ENCODE results near the gene WFIKKN2. TPM values are rescaled to one million over a fixed set of nuclear protein-coding genes. Genes with fewer than 3 reads are reported as not detected.
"Not testable (repeated sequence)": the region's sequence is repeated elsewhere in the genome, so short reads cannot be mapped to it uniquely, and the experiment has no call there.

WFIKKN2 gene
- total RNA-seq, 4 donors from 2014 or later: 0.42 to 0.75 (median 0.60) TPM

DNA sequence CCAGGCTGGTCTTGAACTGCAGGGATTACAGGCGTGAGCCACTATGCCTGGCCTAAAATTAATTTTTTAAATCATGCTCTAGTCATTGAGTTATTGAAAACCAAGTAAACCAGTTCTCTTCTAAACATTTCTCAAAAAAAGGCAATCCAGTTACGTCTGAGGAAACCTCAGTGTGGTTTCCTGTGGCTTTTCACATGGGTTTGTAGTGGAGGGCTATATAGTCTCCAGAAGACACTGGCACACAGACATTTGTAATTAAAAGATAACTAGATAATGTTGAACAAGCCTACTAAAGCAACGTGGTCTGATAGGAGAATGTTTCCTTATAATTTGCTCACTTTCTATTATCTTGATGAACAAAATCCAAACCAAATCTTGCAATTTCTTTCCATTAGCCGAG, 36.0 kb downstream of the WFIKKN2 start:
- Histone ChIP-seq H3K36me3 (no peaks in the 10 kb centered on the region), H3K27me3 (no peaks in the 10 kb centered on the region), H3K4me3 (no peak overlapping the region), H3K27ac (replicated peaks in 1 of 4) (peak overlapping the region in 1 of 4 donors; percentile 6), H3K9me3 (no peaks in the 10 kb centered on the region), H3K4me1 (peaks cover 24 to 45% (median 38%) of the 10 kb centered on the region in 4 donors)
- intact Hi-C loops (cut with DNase I): no loop called here
- WGBS: 86% methylated on average over 4 of the region's 4 CpGs
- no peak for DNase-seq (ENCODE audit: extremely low spot score)
- TF ChIP-seq POLR2AphosphoS5 (IDR thresholded peaks at IDR 0.05): no peak
- TF ChIP-seq POLR2A (IDR thresholded peaks at IDR 0.05; ENCODE audit: low read depth): no peak
- TF ChIP-seq EP300 (IDR thresholded peaks at IDR 0.05): no peak
- TF ChIP-seq CTCF (IDR thresholded peaks at IDR 0.05): no peak

GRCh38 chr17:50871898-50872297, 36.5 kb downstream of the WFIKKN2 start:
- intact Hi-C loops (cut with DNase I): no loop called here
- H3K9me3 ChIP-seq: no peaks in the 10 kb centered on the region
- 75% methylated on average over 2 of the region's 2 CpGs for WGBS
- no peak for DNase-seq (ENCODE audit: extremely low spot score)
- peaks cover 24 to 45% (median 38%) of the 10 kb centered on the region in 4 donors for H3K4me1 ChIP-seq
- TF ChIP-seq EP300 (IDR thresholded peaks at IDR 0.05) (no peak), CTCF (IDR thresholded peaks at IDR 0.05) (no peak), POLR2A (IDR thresholded peaks at IDR 0.05; ENCODE audit: low read depth) (no peak), POLR2AphosphoS5 (IDR thresholded peaks at IDR 0.05) (no peak)
- no peak overlapping the region for H3K4me3 ChIP-seq
- no peaks in the 10 kb centered on the region for H3K27me3 ChIP-seq
- no peaks in the 10 kb centered on the region for H3K36me3 ChIP-seq
- H3K27ac ChIP-seq (replicated peaks in 1 of 4): peak overlapping the region in 1 of 4 donors; percentile 6

DNA sequence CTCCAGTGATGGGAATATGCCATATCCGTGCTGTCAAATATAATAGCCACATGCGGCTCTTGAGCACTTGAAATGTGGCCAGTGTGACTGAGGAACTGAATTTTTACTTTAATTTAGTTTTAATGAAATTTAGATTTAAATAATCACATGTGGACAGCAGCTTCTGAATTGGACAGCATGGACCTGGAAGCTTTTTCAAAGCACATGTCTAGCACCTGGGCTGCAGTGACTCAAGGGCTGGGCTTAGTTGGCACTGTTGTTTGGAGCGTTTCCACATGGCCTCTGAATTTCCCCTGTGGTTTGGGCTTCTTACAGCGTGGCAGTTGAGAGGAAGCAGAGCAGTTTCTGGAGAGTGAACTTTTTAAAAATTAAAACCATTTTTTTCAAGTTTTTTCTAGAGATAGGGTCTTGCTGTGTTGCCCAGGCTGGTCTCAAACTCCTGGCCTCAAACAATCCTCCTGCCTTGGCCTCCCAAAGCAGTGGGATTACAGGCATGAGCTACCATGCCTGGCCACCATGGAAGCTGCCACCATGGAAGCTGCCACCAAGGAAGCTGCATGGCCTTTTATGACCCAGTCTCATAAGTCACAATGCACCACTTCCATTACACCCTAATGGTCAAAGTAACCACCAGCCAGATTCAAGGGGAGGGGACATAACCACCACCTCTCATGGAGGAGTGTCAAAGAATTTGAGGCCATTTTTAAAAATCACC, 37.5 kb downstream of the WFIKKN2 start:
- Histone ChIP-seq H3K4me3 (no peak overlapping the region), H3K36me3 (no peaks in the 10 kb centered on the region), H3K4me1 (peaks cover 24 to 44% (median 37%) of the 10 kb centered on the region in 4 donors), H3K27ac (replicated peaks in 1 of 4) (peak overlapping the region in 1 of 4 donors; percentile 13), H3K27me3 (no peaks in the 10 kb centered on the region), H3K9me3 (no peaks in the 10 kb centered on the region)
- DNase-seq (ENCODE audit: extremely low spot score): no peak
- TF ChIP-seq CTCF (IDR thresholded peaks at IDR 0.05): no peak
- TF ChIP-seq POLR2AphosphoS5 (IDR thresholded peaks at IDR 0.05): peak in 1 of 2 donors; percentile 35
- intact Hi-C loops (cut with DNase I): no loop called here
- WGBS: 26% methylated on average over 4 of the region's 4 CpGs

DNA sequence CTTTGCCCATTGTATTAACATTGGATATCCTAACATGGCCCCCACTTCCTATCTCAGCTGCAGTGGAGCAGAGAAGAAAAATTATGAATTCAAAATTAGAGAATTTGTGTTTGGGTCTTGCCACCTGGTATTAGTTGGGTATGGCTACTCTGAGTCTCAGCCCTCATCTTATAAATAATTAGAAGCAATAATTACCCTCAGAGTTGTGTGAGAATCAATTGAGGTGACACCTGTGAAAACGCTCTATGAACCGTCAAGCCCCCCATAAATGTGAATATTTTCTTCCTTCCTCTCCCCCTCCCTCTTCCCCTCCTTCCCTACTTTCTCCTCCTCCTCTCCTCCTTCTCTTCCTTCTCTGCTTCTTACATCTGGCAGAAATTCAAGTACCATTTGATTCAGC, 39.7 kb downstream of the WFIKKN2 start:
- 64% methylated on average over 2 of the region's 2 CpGs for WGBS
- intact Hi-C loops (cut with DNase I): no loop called here
- no peak overlapping the region for H3K27ac ChIP-seq (replicated peaks in 1 of 4)

GRCh38 chr17:50877042-50877441, 41.7 kb downstream of the WFIKKN2 start:
- intact Hi-C loops (cut with DNase I); H3K9me3 ChIP-seq; H3K4me3 ChIP-seq; H3K27me3 ChIP-seq; H3K36me3 ChIP-seq; H3K27ac ChIP-seq (replicated peaks in 1 of 4): not testable (repeated sequence)
- 97% methylated on average over 9 of the region's 9 CpGs for WGBS
- DNase-seq (ENCODE audit: extremely low spot score): peak; percentile 1
- H3K4me1 ChIP-seq: peaks cover 8 to 24% (median 21%) of the 10 kb centered on the region in 4 donors

More for the DNA sequence above, 39.7 kb downstream of the WFIKKN2 start:
- no peak overlapping the region for H3K4me3 ChIP-seq
- peaks cover 10 to 30% (median 25%) of the 10 kb centered on the region in 4 donors for H3K4me1 ChIP-seq
- no peaks in the 10 kb centered on the region for H3K27me3 ChIP-seq
- peaks cover 0 to 3% (median 0%) of the 10 kb centered on the region in 4 donors for H3K9me3 ChIP-seq
- TF ChIP-seq EP300 (IDR thresholded peaks at IDR 0.05) (no peak), POLR2AphosphoS5 (IDR thresholded peaks at IDR 0.05) (no peak), CTCF (IDR thresholded peaks at IDR 0.05) (no peak), POLR2A (IDR thresholded peaks at IDR 0.05; ENCODE audit: low read depth) (no peak)
- no peaks in the 10 kb centered on the region for H3K36me3 ChIP-seq
- no peak for DNase-seq (ENCODE audit: extremely low spot score)

Measured in esophagus muscularis mucosa (tissue), 4 donors.